C4-2B (cell line): ENCODE measurements around the gene CRACDL.

Experiments
- H3K27ac ChIP-seq: fragments of 450-650 bp; 2 replicates; pipeline ENCODE4 v1.5.1; 2017
- CTCF ChIP-seq: fragments of 450-650 bp; conservative IDR thresholded peaks from 2 replicates; pipeline ENCODE4 v1.5.1; 2017; ENCODE audit warnings: mild to moderate bottlenecking
- ZFX ChIP-seq: fragments of 450-650 bp; IDR thresholded peaks from 2 replicates; pipeline ENCODE4 v1.6.1; 2017

CRACDL gene

GRCh38 chr2:98773169-98773568 lies 162.9 kb downstream of the CRACDL start:
- no peak overlapping the region for H3K27ac ChIP-seq
- no peak for TF ChIP-seq ZFX
- TF ChIP-seq CTCF: no peak

GRCh38 chr2:98772536-98772935 lies 163.5 kb downstream of the CRACDL start:
- no peak for TF ChIP-seq CTCF
- no peak for TF ChIP-seq ZFX
- H3K27ac ChIP-seq: no peak overlapping the region

- no peak for TF ChIP-seq ZFX
- TF ChIP-seq CTCF: no peak
- no peak overlapping the region for H3K27ac ChIP-seq
These were observed 164.1 kb downstream of the CRACDL start for GRCh38 chr2:98771721-98772524.

GRCh38 chr2:98771264-98771663 lies 164.8 kb downstream of the CRACDL start:
- no peak for TF ChIP-seq CTCF
- TF ChIP-seq ZFX: no peak
- H3K27ac ChIP-seq: no peak overlapping the region

- H3K27ac ChIP-seq: no peak overlapping the region
- TF ChIP-seq CTCF: no peak
- TF ChIP-seq ZFX: no peak
These were observed 166.2 kb downstream of the CRACDL start for GRCh38 chr2:98769784-98770183.

GRCh38 chr2:98769114-98769476 lies 166.9 kb downstream of the CRACDL start:
- TF ChIP-seq CTCF (no peak), ZFX (no peak)
- H3K27ac ChIP-seq: no peak overlapping the region

GRCh38 chr2:98768384-98769113 lies 167.5 kb downstream of the CRACDL start:
- TF ChIP-seq CTCF (no peak), ZFX (no peak)
- H3K27ac ChIP-seq: no peak overlapping the region
